Keratinocyte (primary cell): ENCODE measurements around the gene TMEM150A.

Experiments used
- CTCF ChIP-seq, 3 experiments: IDR thresholded peaks in 1 of 3; conservative IDR thresholded peaks in 1 of 3; optimal IDR thresholded peaks in 1 of 3; 2 replicates in 2 of 3; 3 replicates in 1 of 3; pipeline versions ENCODE3 to v1.5.1; 2011; ENCODE audit warnings: low read length in 3 of 3, mild to moderate bottlenecking in 3 of 3, moderate library complexity in 2 of 3, control low read depth in 1 of 3, inconsistent platforms in 1 of 3; ENCODE audit not compliant: insufficient read depth in 2 of 3; ENCODE audit errors: extremely low read depth in 1 of 3
- EZH2 ChIP-seq: IDR thresholded peaks from one replicate; pipeline ENCODE4 v1.6.1; 2012; ENCODE audit warnings: inconsistent platforms, mild to moderate bottlenecking, low read length, moderate library complexity

DNA sequence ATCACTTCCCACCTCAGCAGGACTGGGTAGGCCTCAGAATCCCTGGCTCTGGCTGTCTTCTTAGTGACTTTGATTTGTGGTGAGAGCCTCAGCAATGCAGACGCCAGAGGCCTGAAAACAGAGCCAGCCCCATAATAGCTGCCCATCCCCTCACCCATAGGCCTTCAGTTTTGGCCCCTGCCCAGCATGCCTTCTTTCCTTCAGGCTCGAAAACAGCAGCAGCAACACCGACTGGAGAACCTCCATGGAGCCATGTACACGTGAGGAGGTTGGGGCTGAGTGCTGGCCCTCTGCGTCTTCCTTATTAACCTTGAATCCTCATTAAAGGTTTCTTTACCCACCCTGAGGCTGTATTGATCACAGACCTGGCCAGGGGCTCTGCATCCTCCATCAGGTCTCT, 5.3 kb downstream of the TMEM150A start:
- TF ChIP-seq CTCF (optimal IDR thresholded peaks at IDR 0.05 in 1 of 3, IDR thresholded peaks at IDR 0.05 in 1 of 3, conservative IDR thresholded peaks at IDR 0.05 in 1 of 3; ENCODE audit: extremely low read depth in 1 of 3, insufficient read depth in 2 of 3, low read length in 3 of 3): no peak
- no peak for TF ChIP-seq EZH2
